ENCODE measurements around the gene HBE1. TPM values are rescaled to one million over a fixed set of nuclear protein-coding genes. Genes with fewer than 3 reads are reported as not detected.

The HBE1 gene
- total and polyA plus RNA-seq, 7 donors: not detected

- TF ChIP-seq POLR2AphosphoS5 (IDR thresholded peaks at IDR 0.05) (no peak), CTCF (IDR thresholded peaks at IDR 0.05) (no peak), POLR2A (IDR thresholded peaks at IDR 0.05) (no peak), EP300 (IDR thresholded peaks at IDR 0.05) (no peak)
- 84 to 92% methylated on average over 2 of the region's 2 CpGs for WGBS, 2 donors
- H3K27ac ChIP-seq: no peak overlapping the region
- no peak overlapping the region for H3K4me3 ChIP-seq
- no peak for DNase-seq
- intact Hi-C loops (cut with DNase I): no loop called here
- H3K27me3 ChIP-seq: no peaks in the 10 kb centered on the region
- H3K36me3 ChIP-seq: no peaks in the 10 kb centered on the region
- H3K9me3 ChIP-seq: no peaks in the 10 kb centered on the region
- no peaks in the 10 kb centered on the region for H3K4me1 ChIP-seq
These were observed 39.9 kb downstream of the HBE1 start for GRCh38 chr11:5229796-5230195.

DNA sequence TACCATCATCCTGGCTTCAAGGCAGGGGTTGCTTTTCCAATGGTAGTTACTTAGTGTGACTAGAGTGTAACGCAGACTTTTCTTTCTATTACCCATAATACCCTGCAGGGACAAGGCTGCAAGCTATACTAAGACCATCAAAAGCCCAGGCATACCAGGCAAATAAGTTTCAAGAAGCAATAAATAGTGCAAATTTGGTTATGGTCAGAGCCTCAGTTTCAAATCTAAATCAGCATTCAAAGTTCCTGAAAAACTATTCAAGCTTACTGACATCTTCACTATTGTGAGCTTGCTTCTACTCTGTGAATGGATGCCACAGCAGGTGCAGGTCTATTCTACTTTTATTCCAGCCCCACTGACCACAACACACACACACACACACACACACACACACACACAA, 40.4 kb downstream of the HBE1 start:
- no peak overlapping the region for H3K27ac ChIP-seq
- no peak for TF ChIP-seq CTCF (IDR thresholded peaks at IDR 0.05)
- TF ChIP-seq EP300 (IDR thresholded peaks at IDR 0.05): no peak
- TF ChIP-seq POLR2A (IDR thresholded peaks at IDR 0.05): no peak
- TF ChIP-seq POLR2AphosphoS5 (IDR thresholded peaks at IDR 0.05): no peak
- intact Hi-C loops (cut with DNase I): no loop called here
- H3K9me3 ChIP-seq: no peaks in the 10 kb centered on the region
- H3K27me3 ChIP-seq: no peaks in the 10 kb centered on the region
- DNase-seq: no peak
- no peaks in the 10 kb centered on the region for H3K4me1 ChIP-seq
- no peaks in the 10 kb centered on the region for H3K36me3 ChIP-seq
- WGBS, 2 donors: 86 to 87% methylated on average over 1 of the region's 1 CpG
- no peak overlapping the region for H3K4me3 ChIP-seq

DNA sequence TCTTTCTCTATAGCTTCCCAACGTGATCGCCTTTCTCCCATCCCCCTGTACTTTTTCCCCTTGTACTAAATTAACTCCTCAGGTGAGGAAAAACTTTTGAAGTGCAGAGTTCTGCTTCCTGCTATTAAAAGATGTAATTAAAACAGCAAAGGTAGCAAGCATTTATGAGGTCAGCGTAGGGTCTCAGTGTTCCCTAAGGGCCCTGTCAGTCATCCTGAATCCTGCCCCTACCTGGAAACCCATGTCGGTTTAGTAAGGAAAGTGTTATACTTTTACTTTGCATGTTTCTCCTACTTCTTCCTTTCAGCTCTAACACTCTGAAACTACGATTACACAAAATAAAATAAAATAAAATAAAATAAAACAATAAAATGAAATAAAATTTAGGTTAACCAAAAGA, 41.6 kb downstream of the HBE1 start:
- Histone ChIP-seq H3K27me3 (no peaks in the 10 kb centered on the region), H3K27ac (no peak overlapping the region), H3K4me3 (no peak overlapping the region), H3K4me1 (no peaks in the 10 kb centered on the region), H3K9me3 (no peaks in the 10 kb centered on the region), H3K36me3 (no peaks in the 10 kb centered on the region)
- DNase-seq: no peak
- intact Hi-C loops (cut with DNase I): no loop called here
- no peak for TF ChIP-seq POLR2AphosphoS5 (IDR thresholded peaks at IDR 0.05)
- TF ChIP-seq EP300 (IDR thresholded peaks at IDR 0.05): no peak
- TF ChIP-seq POLR2A (IDR thresholded peaks at IDR 0.05): no peak
- no peak for TF ChIP-seq CTCF (IDR thresholded peaks at IDR 0.05)
- WGBS, 2 donors: 49 to 60% methylated on average over 5 of the region's 5 CpGs

DNA sequence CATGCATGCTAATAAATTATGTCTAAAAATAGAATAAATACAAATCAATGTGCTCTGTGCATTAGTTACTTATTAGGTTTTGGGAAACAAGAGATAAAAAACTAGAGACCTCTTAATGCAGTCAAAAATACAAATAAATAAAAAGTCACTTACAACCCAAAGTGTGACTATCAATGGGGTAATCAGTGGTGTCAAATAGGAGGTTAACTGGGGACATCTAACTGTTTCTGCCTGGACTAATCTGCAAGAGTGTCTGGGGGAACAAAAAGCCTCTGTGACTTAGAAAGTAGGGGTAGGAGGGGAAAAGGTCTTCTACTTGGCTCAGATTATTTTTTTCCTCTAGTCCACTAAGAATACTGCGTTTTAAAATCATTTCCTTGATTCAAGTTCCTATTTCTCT, 42.1 kb downstream of the HBE1 start:
- no peaks in the 10 kb centered on the region for H3K9me3 ChIP-seq

More for the DNA sequence above, 42.1 kb downstream of the HBE1 start:
- Histone ChIP-seq H3K27me3 (no peaks in the 10 kb centered on the region), H3K36me3 (no peaks in the 10 kb centered on the region), H3K27ac (no peak overlapping the region), H3K4me1 (no peaks in the 10 kb centered on the region), H3K4me3 (no peak overlapping the region)
- no peak for TF ChIP-seq EP300 (IDR thresholded peaks at IDR 0.05)
- TF ChIP-seq CTCF (IDR thresholded peaks at IDR 0.05): no peak
- TF ChIP-seq POLR2AphosphoS5 (IDR thresholded peaks at IDR 0.05): no peak
- TF ChIP-seq POLR2A (IDR thresholded peaks at IDR 0.05): no peak
- DNase-seq: no peak
- intact Hi-C loops (cut with DNase I): no loop called here
- WGBS, 2 donors: 19 to 54% methylated on average over 1 of the region's 1 CpG

Data from sigmoid colon (tissue), 7 donors.